ENCODE results near the gene COL2A1. TPM values are rescaled to one million over a fixed set of nuclear protein-coding genes. Genes with fewer than 3 reads are reported as not detected.

Gene COL2A1
- total and polyA plus RNA-seq, 5 donors from 2014 or later: not detected

GRCh38 chr12:47985596-47986290 lies 18.5 kb downstream of the COL2A1 start:
- no peaks in the 10 kb centered on the region for H3K27me3 ChIP-seq (ENCODE audit: control insufficient read depth, insufficient read depth, low read length)
- no peaks in the 10 kb centered on the region for H3K36me3 ChIP-seq (ENCODE audit: control insufficient read depth, insufficient read depth, low read length)
- Mint-ChIP-seq H3K4me1 (peaks cover 6 to 20% (median 12%) of the 10 kb centered on the region in 4 donors), H3K27me3 (peaks cover 4% of the 10 kb centered on the region), H3K27ac (no peak overlapping the region), H3K4me3 (no peak overlapping the region), H3K9me3 (no peaks in the 10 kb centered on the region), H3K36me3 (no peaks in the 10 kb centered on the region)
- DNase-seq (no peak), ATAC-seq (ENCODE audit: low read depth in 2 of 2) (no peak)
- H3K9me3 ChIP-seq (ENCODE audit: control insufficient read depth in 2 of 2, low read length in 2 of 2): no peaks in the 10 kb centered on the region
- H3K4me3 ChIP-seq (ENCODE audit: low read depth, low read length): no peak overlapping the region
- no peak overlapping the region for H3K27ac ChIP-seq (ENCODE audit: insufficient read depth, low read length, poor library complexity, severe bottlenecking)
- H3K4me1 ChIP-seq (ENCODE audit: control insufficient read depth, insufficient read depth, low read length, poor library complexity, severe bottlenecking): peaks cover 13% of the 10 kb centered on the region

GRCh38 chr12:47984331-47984801 lies 19.9 kb downstream of the COL2A1 start:
- Mint-ChIP-seq H3K4me1 (peaks cover 0 to 7% (median under 1%) of the 10 kb centered on the region in 4 donors), H3K27ac (peak overlapping the region in 1 of 3 donors; percentile 54), H3K36me3 (no peaks in the 10 kb centered on the region), H3K9me3 (no peaks in the 10 kb centered on the region), H3K27me3 (no peaks in the 10 kb centered on the region), H3K4me3 (no peak overlapping the region)
- no peaks in the 10 kb centered on the region for H3K36me3 ChIP-seq (ENCODE audit: control insufficient read depth, insufficient read depth, low read length)
- H3K27ac ChIP-seq (ENCODE audit: insufficient read depth, low read length, poor library complexity, severe bottlenecking): no peak overlapping the region
- DNase-seq (no peak), ATAC-seq (ENCODE audit: low read depth in 2 of 2) (no peak)
- no peak overlapping the region for H3K4me3 ChIP-seq (ENCODE audit: low read depth, low read length)
- no peaks in the 10 kb centered on the region for H3K9me3 ChIP-seq (ENCODE audit: control insufficient read depth in 2 of 2, low read length in 2 of 2)
- no peaks in the 10 kb centered on the region for H3K4me1 ChIP-seq (ENCODE audit: control insufficient read depth, insufficient read depth, low read length, poor library complexity, severe bottlenecking)
- no peaks in the 10 kb centered on the region for H3K27me3 ChIP-seq (ENCODE audit: control insufficient read depth, insufficient read depth, low read length)

GRCh38 chr12:47983541-47984115 lies 20.6 kb downstream of the COL2A1 start:
- Histone ChIP-seq H3K9me3 (ENCODE audit: control insufficient read depth in 2 of 2, low read length in 2 of 2) (no peaks in the 10 kb centered on the region), H3K36me3 (ENCODE audit: control insufficient read depth, insufficient read depth, low read length) (no peaks in the 10 kb centered on the region), H3K4me1 (ENCODE audit: control insufficient read depth, insufficient read depth, low read length, poor library complexity, severe bottlenecking) (no peaks in the 10 kb centered on the region), H3K4me3 (ENCODE audit: low read depth, low read length) (no peak overlapping the region), H3K27ac (ENCODE audit: insufficient read depth, low read length, poor library complexity, severe bottlenecking) (no peak overlapping the region), H3K27me3 (ENCODE audit: control insufficient read depth, insufficient read depth, low read length) (no peaks in the 10 kb centered on the region)
- H3K4me3 Mint-ChIP-seq: no peak overlapping the region
- H3K27ac Mint-ChIP-seq: no peak overlapping the region
- H3K27me3 Mint-ChIP-seq: no peaks in the 10 kb centered on the region
- H3K4me1 Mint-ChIP-seq: peaks cover 0 to 2% (median 0%) of the 10 kb centered on the region in 4 donors
- no peaks in the 10 kb centered on the region for H3K9me3 Mint-ChIP-seq
- no peaks in the 10 kb centered on the region for H3K36me3 Mint-ChIP-seq
- DNase-seq (no peak), ATAC-seq (ENCODE audit: low read depth in 2 of 2) (no peak)

- ATAC-seq (ENCODE audit: low read depth in 2 of 2) (no peak), DNase-seq (no peak)
- Mint-ChIP-seq H3K4me3 (no peak overlapping the region), H3K27ac (no peak overlapping the region), H3K4me1 (no peaks in the 10 kb centered on the region), H3K9me3 (no peaks in the 10 kb centered on the region), H3K36me3 (no peaks in the 10 kb centered on the region), H3K27me3 (no peaks in the 10 kb centered on the region)
- H3K27ac ChIP-seq (ENCODE audit: insufficient read depth, low read length, poor library complexity, severe bottlenecking): no peak overlapping the region
- no peaks in the 10 kb centered on the region for H3K36me3 ChIP-seq (ENCODE audit: control insufficient read depth, insufficient read depth, low read length)
- no peaks in the 10 kb centered on the region for H3K9me3 ChIP-seq (ENCODE audit: control insufficient read depth in 2 of 2, low read length in 2 of 2)
- H3K4me1 ChIP-seq (ENCODE audit: control insufficient read depth, insufficient read depth, low read length, poor library complexity, severe bottlenecking): no peaks in the 10 kb centered on the region
- H3K27me3 ChIP-seq (ENCODE audit: control insufficient read depth, insufficient read depth, low read length): no peaks in the 10 kb centered on the region
- H3K4me3 ChIP-seq (ENCODE audit: low read depth, low read length): no peak overlapping the region
These were observed 21.5 kb downstream of the COL2A1 start for GRCh38 chr12:47982770-47983169.

GRCh38 chr12:47982311-47982710 lies 22.0 kb downstream of the COL2A1 start:
- no peak overlapping the region for H3K4me3 ChIP-seq (ENCODE audit: low read depth, low read length)
- no peaks in the 10 kb centered on the region for H3K27me3 Mint-ChIP-seq
- H3K9me3 ChIP-seq (ENCODE audit: control insufficient read depth in 2 of 2, low read length in 2 of 2): no peaks in the 10 kb centered on the region
- no peaks in the 10 kb centered on the region for H3K36me3 Mint-ChIP-seq
- DNase-seq: no peak
- no peak overlapping the region for H3K27ac ChIP-seq (ENCODE audit: insufficient read depth, low read length, poor library complexity, severe bottlenecking)
- no peak overlapping the region for H3K27ac Mint-ChIP-seq
- ATAC-seq (ENCODE audit: low read depth in 2 of 2): no peak
- H3K4me3 Mint-ChIP-seq: no peak overlapping the region
- H3K4me1 ChIP-seq (ENCODE audit: control insufficient read depth, insufficient read depth, low read length, poor library complexity, severe bottlenecking): no peaks in the 10 kb centered on the region
- H3K27me3 ChIP-seq (ENCODE audit: control insufficient read depth, insufficient read depth, low read length): no peaks in the 10 kb centered on the region
- no peaks in the 10 kb centered on the region for H3K36me3 ChIP-seq (ENCODE audit: control insufficient read depth, insufficient read depth, low read length)
- no peaks in the 10 kb centered on the region for H3K4me1 Mint-ChIP-seq
- H3K9me3 Mint-ChIP-seq: no peaks in the 10 kb centered on the region

GRCh38 chr12:47981496-47982260 lies 22.6 kb downstream of the COL2A1 start:
- H3K27me3 ChIP-seq (ENCODE audit: control insufficient read depth, insufficient read depth, low read length): no peaks in the 10 kb centered on the region
- Mint-ChIP-seq H3K36me3 (no peaks in the 10 kb centered on the region), H3K4me3 (no peak overlapping the region), H3K4me1 (no peaks in the 10 kb centered on the region), H3K9me3 (no peaks in the 10 kb centered on the region), H3K27ac (no peak overlapping the region), H3K27me3 (no peaks in the 10 kb centered on the region)
- H3K36me3 ChIP-seq (ENCODE audit: control insufficient read depth, insufficient read depth, low read length): no peaks in the 10 kb centered on the region
- no peak overlapping the region for H3K27ac ChIP-seq (ENCODE audit: insufficient read depth, low read length, poor library complexity, severe bottlenecking)
- DNase-seq (no peak), ATAC-seq (ENCODE audit: low read depth in 2 of 2) (no peak)
- H3K4me1 ChIP-seq (ENCODE audit: control insufficient read depth, insufficient read depth, low read length, poor library complexity, severe bottlenecking): no peaks in the 10 kb centered on the region
- H3K9me3 ChIP-seq (ENCODE audit: control insufficient read depth in 2 of 2, low read length in 2 of 2): no peaks in the 10 kb centered on the region
- H3K4me3 ChIP-seq (ENCODE audit: low read depth, low read length): no peak overlapping the region

- ATAC-seq (ENCODE audit: low read depth in 2 of 2): no peak
- DNase-seq: no peak
- no peaks in the 10 kb centered on the region for H3K36me3 Mint-ChIP-seq
- Histone ChIP-seq H3K9me3 (ENCODE audit: control insufficient read depth in 2 of 2, low read length in 2 of 2) (no peaks in the 10 kb centered on the region), H3K4me1 (ENCODE audit: control insufficient read depth, insufficient read depth, low read length, poor library complexity, severe bottlenecking) (no peaks in the 10 kb centered on the region), H3K36me3 (ENCODE audit: control insufficient read depth, insufficient read depth, low read length) (no peaks in the 10 kb centered on the region), H3K27me3 (ENCODE audit: control insufficient read depth, insufficient read depth, low read length) (no peaks in the 10 kb centered on the region), H3K4me3 (ENCODE audit: low read depth, low read length) (no peak overlapping the region), H3K27ac (ENCODE audit: insufficient read depth, low read length, poor library complexity, severe bottlenecking) (no peak overlapping the region)
- no peak overlapping the region for H3K27ac Mint-ChIP-seq
- H3K4me3 Mint-ChIP-seq: no peak overlapping the region
- H3K9me3 Mint-ChIP-seq: no peaks in the 10 kb centered on the region
- H3K4me1 Mint-ChIP-seq: no peaks in the 10 kb centered on the region
- H3K27me3 Mint-ChIP-seq: no peaks in the 10 kb centered on the region
These were observed 23.3 kb downstream of the COL2A1 start for GRCh38 chr12:47980779-47981495.
